H9 (cell line): Measurements from ENCODE around the gene OOEP. TPM values are rescaled to one million over a fixed set of nuclear protein-coding genes. Genes with fewer than 3 reads are reported as not detected.

Experiments used
- DNase-seq: peaks from one replicate; pipeline ENCODE4 v3.0.0-alpha.2; 2017
- H2AFZ ChIP-seq: one replicate; pipeline ENCODE4 v1.6.1; 2013; ENCODE audit warnings: mild to moderate bottlenecking, low read length, control low read depth, moderate library complexity
- H2AK5ac ChIP-seq: 2 replicates; pipeline ENCODE4 v1.6.1; 2013; ENCODE audit warnings: low read length, control low read depth, mixed read lengths; ENCODE audit not compliant: insufficient read length
- H2BK120ac ChIP-seq: one replicate; pipeline ENCODE4 v1.6.1; 2013; ENCODE audit warnings: low read depth, mild to moderate bottlenecking, low read length, control low read depth, inconsistent platforms; ENCODE audit not compliant: poor library complexity, severe bottlenecking
- H2BK12ac ChIP-seq: 2 replicates; pipeline ENCODE4 v1.6.1; 2013; ENCODE audit warnings: low read length, control low read depth, mixed read lengths, low read depth; ENCODE audit not compliant: insufficient read length
- H2BK15ac ChIP-seq: 2 replicates; pipeline ENCODE4 v1.6.1; 2013; ENCODE audit warnings: low read depth, low read length, control low read depth
- H2BK20ac ChIP-seq: one replicate; pipeline ENCODE4 v1.6.1; 2013; ENCODE audit warnings: low read depth, mild to moderate bottlenecking, low read length, control low read depth, inconsistent platforms; ENCODE audit not compliant: poor library complexity, severe bottlenecking
- H2BK5ac ChIP-seq: 2 replicates; pipeline ENCODE4 v1.6.1; 2013; ENCODE audit warnings: low read length, control low read depth, mixed read lengths; ENCODE audit not compliant: insufficient read length
- H3K14ac ChIP-seq: 2 replicates; pipeline ENCODE4 v1.6.1; 2013; ENCODE audit warnings: low read length, control low read depth; ENCODE audit not compliant: insufficient read depth
- H3K18ac ChIP-seq: 2 replicates; pipeline ENCODE4 v1.6.1; 2013; ENCODE audit warnings: low read depth, mild to moderate bottlenecking, mixed read lengths, low read length, control low read depth; ENCODE audit not compliant: insufficient read length
- H3K23ac ChIP-seq: 2 replicates; pipeline ENCODE4 v1.6.1; 2013; ENCODE audit warnings: low read length, control low read depth, mixed read lengths, low read depth; ENCODE audit not compliant: insufficient read length
- H3K23me2 ChIP-seq: 2 replicates; pipeline ENCODE4 v1.6.1; 2013; ENCODE audit warnings: low read depth, mild to moderate bottlenecking, mixed read lengths, low read length, control low read depth; ENCODE audit not compliant: insufficient read length, poor library complexity, severe bottlenecking
- H3K27ac ChIP-seq: 2 replicates; pipeline ENCODE4 v1.5.1; 2013; ENCODE audit warnings: low read length, control low read depth, mixed read lengths, low read depth; ENCODE audit not compliant: insufficient read length
- H3K27me3 ChIP-seq: 2 replicates; pipeline ENCODE4 v1.6.1; 2013; ENCODE audit warnings: low read length, control low read depth, inconsistent platforms; ENCODE audit not compliant: insufficient read depth
- H3K4ac ChIP-seq: 2 replicates; pipeline ENCODE4 v1.6.1; 2013; ENCODE audit warnings: low read depth, mild to moderate bottlenecking, control low read depth, inconsistent platforms, low read length, moderate library complexity
- H3K4me1 ChIP-seq: 2 replicates; pipeline ENCODE4 v1.6.1; 2013; ENCODE audit warnings: low read length, control low read depth, inconsistent platforms; ENCODE audit not compliant: insufficient read depth
- H3K4me2 ChIP-seq: 2 replicates; pipeline ENCODE4 v1.6.1; 2013; ENCODE audit warnings: low read length, control low read depth, mixed read lengths; ENCODE audit not compliant: insufficient read length, insufficient read depth
- H3K56ac ChIP-seq: 2 replicates; pipeline ENCODE4 v1.6.1; 2013; ENCODE audit warnings: low read depth, mild to moderate bottlenecking, mixed read lengths, low read length, control low read depth; ENCODE audit not compliant: insufficient read length
- H3K79me1 ChIP-seq: 2 replicates; pipeline ENCODE4 v1.6.1; 2013; ENCODE audit warnings: low read depth, mild to moderate bottlenecking, moderate library complexity, low read length, control low read depth, inconsistent platforms; ENCODE audit not compliant: insufficient read depth, poor library complexity, severe bottlenecking
- H3K79me2 ChIP-seq: 2 replicates; pipeline ENCODE4 v1.6.1; 2013; ENCODE audit warnings: low read length, control low read depth, inconsistent platforms; ENCODE audit not compliant: insufficient read depth
- H3K9ac ChIP-seq: 2 replicates; pipeline ENCODE4 v1.6.1; 2013; ENCODE audit warnings: low read length, control low read depth, mixed read lengths; ENCODE audit not compliant: insufficient read length; ENCODE audit errors: extremely low read depth
- H3K9me3 ChIP-seq: one replicate; pipeline ENCODE4 v1.6.1; 2013; ENCODE audit warnings: low read depth, low read length, inconsistent platforms; ENCODE audit not compliant: control insufficient read depth
- H3T11ph ChIP-seq: one replicate; pipeline ENCODE4 v1.6.1; 2013; ENCODE audit warnings: mild to moderate bottlenecking, low read length, control low read depth, inconsistent platforms
- H4K20me1 ChIP-seq: one replicate; pipeline ENCODE4 v1.6.1; 2013; ENCODE audit not compliant: control insufficient read depth, insufficient read length, insufficient read depth
- H4K5ac ChIP-seq: 2 replicates; pipeline ENCODE4 v1.6.1; 2013; ENCODE audit warnings: low read depth, mild to moderate bottlenecking, mixed read lengths, low read length, control low read depth; ENCODE audit not compliant: insufficient read length
- H4K8ac ChIP-seq: replicated peaks from 2 replicates; pipeline ENCODE4 v1.6.1; 2013; ENCODE audit warnings: low read length, control low read depth, mixed read lengths, low read depth; ENCODE audit not compliant: insufficient read length
- H4K91ac ChIP-seq: 2 replicates; pipeline ENCODE4 v1.6.1; 2013; ENCODE audit warnings: low read depth, mild to moderate bottlenecking, moderate library complexity, mixed read lengths, low read length, control low read depth; ENCODE audit not compliant: insufficient read length
- H3K27ac Mint-ChIP-seq, 3 experiments: 2 replicates in 2 of 3; 3 replicates in 1 of 3; pipeline ENCODE4 v1.8.0; 2020 to 2021; ENCODE audit warnings: mixed read lengths in 3 of 3, mild to moderate bottlenecking in 1 of 3, moderate library complexity in 1 of 3
- H3K27me3 Mint-ChIP-seq: 2 replicates; pipeline ENCODE4 v1.8.0; 2021; ENCODE audit warnings: low read depth, mild to moderate bottlenecking, moderate library complexity, mixed read lengths
- H3K36me3 Mint-ChIP-seq, 3 experiments: 2 replicates in 2 of 3; 3 replicates in 1 of 3; pipeline ENCODE4 v1.8.0; 2020 to 2021; ENCODE audit warnings: low read depth in 3 of 3, mixed read lengths in 3 of 3; ENCODE audit not compliant: insufficient read depth in 1 of 3
- H3K4me1 Mint-ChIP-seq, 2 experiments: 2 replicates each; pipeline ENCODE4 v1.8.0; 2020; ENCODE audit warnings: mixed read lengths in 2 of 2
- H3K4me3 Mint-ChIP-seq, 2 experiments: 2 replicates in 1 of 2; 3 replicates in 1 of 2; pipeline ENCODE4 v1.8.0; 2020 to 2021; ENCODE audit warnings: mild to moderate bottlenecking in 2 of 2, mixed read lengths in 2 of 2, moderate library complexity in 1 of 2
- H3K9me3 Mint-ChIP-seq, 2 experiments: 2 replicates in 1 of 2; 3 replicates in 1 of 2; pipeline ENCODE4 v1.8.0; 2020; ENCODE audit warnings: mild to moderate bottlenecking in 2 of 2, mixed read lengths in 2 of 2, moderate library complexity in 1 of 2
- total RNA-seq: library from RNA; stranded (reverse); gene quantifications from 2 replicates; pipeline ENCODE4 v1.2.1, GENCODE V29; 2021
- TF ChIP-seq, protein P1 (sequence below): fragments of 200-600 bp; sonication (generic); conservative IDR thresholded peaks from 3 replicates; pipeline ENCODE4 v1.8.0; 2021; ENCODE audit warnings: antibody characterized with exemption, mild to moderate bottlenecking

OOEP gene
- total RNA-seq, 1 experiment from 2014 or later: not detected

DNA sequence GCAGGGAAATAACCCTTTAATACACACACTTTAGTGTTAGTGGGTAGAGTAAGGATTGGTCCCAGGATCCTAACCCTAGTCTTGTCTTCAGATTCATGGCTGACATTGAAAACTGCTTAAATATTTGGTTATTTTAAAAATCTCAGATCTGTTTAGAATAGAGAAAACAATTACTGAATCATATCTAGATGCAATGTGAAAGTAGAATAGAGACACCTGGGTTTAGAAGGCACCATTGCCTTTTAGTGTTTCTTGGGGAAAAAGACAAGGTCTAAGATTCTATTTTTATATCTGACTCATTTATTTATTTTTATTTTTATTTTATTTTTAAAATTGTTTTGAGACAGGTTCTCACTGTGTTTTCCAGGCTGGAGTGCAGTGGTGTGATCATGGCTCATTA is 31.0 kb upstream of the OOEP start:
- Histone ChIP-seq H3K27me3 (no peaks in the 10 kb centered on the region), H2AFZ (no peak overlapping the region), H3K23ac (no peak overlapping the region), H2BK12ac (no peak overlapping the region), H2BK120ac (no peak overlapping the region), H3K79me2 (no peaks in the 10 kb centered on the region), H3K9ac (no peak overlapping the region), H3K9me3 (no peaks in the 10 kb centered on the region), H3K14ac (no peak overlapping the region), H3K56ac (no peak overlapping the region), H4K5ac (no peak overlapping the region), H3K27ac (no peak overlapping the region), H3K23me2 (no peaks in the 10 kb centered on the region), H3T11ph (no peak overlapping the region), H3K4me1 (no peaks in the 10 kb centered on the region), H3K79me1 (no peaks in the 10 kb centered on the region), H2BK5ac (no peak overlapping the region), H3K4ac (no peak overlapping the region), H4K91ac (no peak overlapping the region), H3K18ac (no peak overlapping the region), H2BK20ac (no peak overlapping the region), H3K4me2 (no peak overlapping the region), H4K8ac (no peak overlapping the region), H2AK5ac (no peak overlapping the region), H4K20me1 (no peaks in the 10 kb centered on the region), H2BK15ac (no peak overlapping the region)
- Mint-ChIP-seq H3K27ac (no peak overlapping the region), H3K4me3 (no peak overlapping the region), H3K9me3 (no peaks in the 10 kb centered on the region; a peak in 1 of 5 replicates), H3K36me3 (no peaks in the 10 kb centered on the region; a peak in 2 of 7 replicates), H3K4me1 (peaks cover 0 to 4% of the 10 kb centered on the region in 2 experiments; a peak in 2 of 4 replicates), H3K27me3 (no peaks in the 10 kb centered on the region)
- TF ChIP-seq, protein P1, sequence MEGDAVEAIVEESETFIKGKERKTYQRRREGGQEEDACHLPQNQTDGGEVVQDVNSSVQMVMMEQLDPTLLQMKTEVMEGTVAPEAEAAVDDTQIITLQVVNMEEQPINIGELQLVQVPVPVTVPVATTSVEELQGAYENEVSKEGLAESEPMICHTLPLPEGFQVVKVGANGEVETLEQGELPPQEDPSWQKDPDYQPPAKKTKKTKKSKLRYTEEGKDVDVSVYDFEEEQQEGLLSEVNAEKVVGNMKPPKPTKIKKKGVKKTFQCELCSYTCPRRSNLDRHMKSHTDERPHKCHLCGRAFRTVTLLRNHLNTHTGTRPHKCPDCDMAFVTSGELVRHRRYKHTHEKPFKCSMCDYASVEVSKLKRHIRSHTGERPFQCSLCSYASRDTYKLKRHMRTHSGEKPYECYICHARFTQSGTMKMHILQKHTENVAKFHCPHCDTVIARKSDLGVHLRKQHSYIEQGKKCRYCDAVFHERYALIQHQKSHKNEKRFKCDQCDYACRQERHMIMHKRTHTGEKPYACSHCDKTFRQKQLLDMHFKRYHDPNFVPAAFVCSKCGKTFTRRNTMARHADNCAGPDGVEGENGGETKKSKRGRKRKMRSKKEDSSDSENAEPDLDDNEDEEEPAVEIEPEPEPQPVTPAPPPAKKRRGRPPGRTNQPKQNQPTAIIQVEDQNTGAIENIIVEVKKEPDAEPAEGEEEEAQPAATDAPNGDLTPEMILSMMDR: no peak
- no peak for DNase-seq
